IPS-20b (cell line): Measurements from ENCODE around the gene KCNQ1.

Experiments
- H3K27ac ChIP-seq: one replicate; pipeline ENCODE4 v1.5.1; 2013; ENCODE audit warnings: low read length
- H3K27me3 ChIP-seq: 2 replicates; pipeline ENCODE4 v1.6.1; 2013; ENCODE audit warnings: mild to moderate bottlenecking, low read length, inconsistent platforms; ENCODE audit not compliant: insufficient read depth
- H3K36me3 ChIP-seq: 2 replicates; pipeline ENCODE4 v1.6.1; 2013; ENCODE audit warnings: low read depth, mild to moderate bottlenecking, inconsistent platforms, low read length, moderate library complexity; ENCODE audit not compliant: insufficient read depth
- H3K4me1 ChIP-seq: 2 replicates; pipeline ENCODE4 v1.6.1; 2013; ENCODE audit warnings: mild to moderate bottlenecking, control low read depth, inconsistent platforms, low read length, moderate library complexity; ENCODE audit not compliant: insufficient read depth
- H3K4me3 ChIP-seq: 2 replicates; pipeline ENCODE4 v1.5.1; 2013; ENCODE audit warnings: mild to moderate bottlenecking, low read length, inconsistent platforms
- H3K9ac ChIP-seq: 2 replicates; pipeline ENCODE4 v1.6.1; 2013; ENCODE audit warnings: low read depth, mild to moderate bottlenecking, inconsistent platforms, low read length, moderate library complexity
- H3K9me3 ChIP-seq: 2 replicates; pipeline ENCODE4 v1.6.1; 2013; ENCODE audit warnings: mild to moderate bottlenecking, low read depth, low read length, inconsistent platforms; ENCODE audit not compliant: insufficient read depth

The KCNQ1 gene

DNA sequence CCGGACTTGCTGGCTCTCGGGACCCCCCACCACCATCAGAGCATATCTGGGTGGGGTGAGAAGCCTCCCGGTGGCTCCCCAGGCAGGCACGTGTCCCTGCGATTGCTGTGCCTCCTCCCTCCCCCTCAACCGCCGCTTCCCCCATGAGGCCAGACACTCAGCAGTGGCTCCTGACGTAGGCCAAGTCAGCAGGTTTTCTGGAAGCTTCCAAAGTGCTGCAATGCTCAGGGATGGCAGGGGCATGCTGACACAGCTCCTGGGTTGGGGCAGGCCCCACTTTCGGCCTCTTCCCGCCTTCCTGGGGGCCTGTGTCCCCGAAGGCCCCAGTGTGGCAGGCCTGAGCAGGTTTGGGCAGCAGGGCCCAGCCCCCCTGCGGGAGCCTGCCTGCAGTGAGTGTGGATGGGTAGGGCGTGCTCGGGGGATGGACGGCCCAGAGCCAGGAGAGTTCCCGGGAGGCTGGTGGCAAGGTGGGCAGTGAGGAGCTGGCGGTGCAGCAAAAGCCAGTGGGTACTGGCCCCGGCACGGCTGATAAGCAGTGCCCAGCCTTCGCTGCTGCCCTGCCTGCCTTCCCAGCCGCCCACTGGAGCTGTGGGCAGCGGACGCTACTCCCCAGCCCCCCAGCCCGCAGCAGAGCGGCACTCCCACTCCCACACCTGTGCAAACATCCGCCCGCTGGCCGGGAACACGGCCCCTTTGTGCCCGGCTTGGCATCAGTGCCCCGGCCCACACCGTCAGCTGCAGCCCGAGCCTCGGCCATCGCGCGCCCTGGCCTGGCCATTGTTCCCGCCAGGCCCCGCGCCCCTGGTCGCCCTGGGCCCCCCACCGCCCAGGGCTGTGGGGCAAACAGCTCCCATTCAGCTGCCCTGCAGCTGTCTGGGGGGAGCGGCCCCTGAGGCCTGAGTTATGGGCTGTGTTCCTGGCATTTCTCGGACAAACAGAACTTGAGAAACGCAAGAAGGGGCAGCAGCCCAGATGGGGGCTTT, 130.0 kb downstream of the KCNQ1 start:
- no peaks in the 10 kb centered on the region for H3K36me3 ChIP-seq
- no peak overlapping the region for H3K4me3 ChIP-seq
- no peaks in the 10 kb centered on the region for H3K9me3 ChIP-seq
- H3K9ac ChIP-seq, result no peak overlapping the region
- no peaks in the 10 kb centered on the region for H3K4me1 ChIP-seq
- no peak overlapping the region for H3K27ac ChIP-seq
- peaks cover 57% of the 10 kb centered on the region for H3K27me3 ChIP-seq

GRCh38 chr11:2575591-2576051, 130.8 kb downstream of the KCNQ1 start:
- Histone ChIP-seq H3K9me3 (no peaks in the 10 kb centered on the region), H3K27ac (no peak overlapping the region), H3K4me3 (no peak overlapping the region), H3K36me3 (no peaks in the 10 kb centered on the region), H3K27me3 (peaks cover 63% of the 10 kb centered on the region), H3K9ac (no peak overlapping the region), H3K4me1 (no peaks in the 10 kb centered on the region)

DNA sequence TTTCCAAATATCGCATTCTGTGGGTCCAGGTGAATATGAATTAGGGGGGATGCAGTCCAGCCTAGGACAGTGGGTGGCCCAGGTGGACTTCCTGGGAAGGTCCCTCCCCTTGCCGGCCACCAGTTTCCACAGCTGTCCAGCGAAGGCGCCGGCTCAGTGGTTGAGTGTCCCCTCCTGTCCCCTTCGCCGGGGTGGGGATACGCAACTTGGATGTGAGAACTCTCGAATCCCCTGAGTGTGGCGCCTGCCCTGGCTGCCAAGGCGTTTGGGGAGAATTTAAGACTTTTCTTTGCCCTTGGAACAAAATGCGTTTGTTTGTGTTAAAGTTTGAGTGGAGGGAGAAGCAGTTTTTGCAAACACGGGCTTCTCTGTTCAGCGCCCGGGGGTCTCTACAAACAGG, 131.3 kb downstream of the KCNQ1 start:
- Histone ChIP-seq H3K9ac (no peak overlapping the region), H3K27me3 (peaks cover 68% of the 10 kb centered on the region), H3K4me3 (no peak overlapping the region), H3K27ac (no peak overlapping the region), H3K9me3 (no peaks in the 10 kb centered on the region), H3K4me1 (no peaks in the 10 kb centered on the region), H3K36me3 (no peaks in the 10 kb centered on the region)

- Histone ChIP-seq H3K36me3 (no peaks in the 10 kb centered on the region), H3K9me3 (no peaks in the 10 kb centered on the region), H3K27ac (no peak overlapping the region), H3K4me3 (no peak overlapping the region), H3K27me3 (peaks cover 72% of the 10 kb centered on the region), H3K9ac (no peak overlapping the region), H3K4me1 (no peaks in the 10 kb centered on the region)
Measured at GRCh38 chr11:2576549-2576948, 131.7 kb downstream of the KCNQ1 start.

DNA sequence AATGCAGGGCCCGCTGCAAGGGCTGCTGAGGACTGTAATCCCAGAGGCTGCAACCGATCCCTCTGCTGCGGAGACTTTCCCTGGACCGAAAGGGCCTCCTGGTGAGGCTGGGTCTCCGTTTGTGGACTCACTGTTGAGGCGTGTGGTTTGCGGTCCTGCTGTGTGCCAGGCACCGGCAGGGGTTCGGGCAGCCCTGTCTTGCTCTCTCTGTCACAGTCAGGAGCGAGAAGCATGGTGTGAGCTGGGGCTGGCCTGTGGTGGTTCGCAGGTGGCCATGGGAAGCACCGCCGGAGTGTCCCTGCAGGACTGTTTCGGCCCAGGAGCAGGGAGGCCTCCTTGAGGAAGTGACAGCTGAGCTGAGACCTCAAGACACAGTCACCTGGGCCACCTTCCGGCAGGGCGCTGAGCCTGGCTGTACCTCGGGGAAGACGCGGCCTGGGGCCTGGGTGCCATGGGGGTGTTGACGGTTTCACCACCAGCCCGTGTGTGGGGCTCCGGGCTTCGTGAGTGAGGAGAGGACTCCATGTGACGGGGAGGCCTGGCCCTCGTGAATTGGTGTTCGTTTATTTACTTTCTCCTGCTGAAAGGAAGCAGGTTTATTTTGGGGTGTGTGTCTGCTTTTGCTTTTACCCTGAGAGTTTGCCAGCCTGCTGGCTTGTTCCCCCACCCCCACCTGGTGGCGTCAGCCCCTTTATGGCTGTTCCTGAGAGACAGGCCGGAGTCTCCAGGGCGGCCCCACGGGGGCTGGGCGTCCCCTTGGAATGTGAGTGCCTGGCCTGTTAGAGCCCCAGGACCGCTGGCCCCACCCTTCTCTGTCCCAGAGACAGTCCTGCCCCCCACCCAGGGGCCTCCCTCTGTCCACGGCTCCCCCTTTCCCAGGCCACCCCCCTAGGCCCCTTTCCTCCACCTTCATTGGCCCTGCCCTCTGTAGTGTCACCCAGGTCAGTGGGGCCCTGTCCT, 132.5 kb downstream of the KCNQ1 start:
- Histone ChIP-seq H3K36me3 (no peaks in the 10 kb centered on the region), H3K27me3 (peaks cover 76% of the 10 kb centered on the region), H3K27ac (no peak overlapping the region), H3K4me1 (no peaks in the 10 kb centered on the region), H3K9ac (no peak overlapping the region), H3K9me3 (no peaks in the 10 kb centered on the region), H3K4me3 (no peak overlapping the region)

GRCh38 chr11:2577991-2578928, 133.5 kb downstream of the KCNQ1 start:
- Histone ChIP-seq H3K27me3 (peaks cover 76% of the 10 kb centered on the region), H3K27ac (no peak overlapping the region), H3K4me1 (no peaks in the 10 kb centered on the region), H3K36me3 (no peaks in the 10 kb centered on the region), H3K4me3 (no peak overlapping the region), H3K9ac (no peak overlapping the region), H3K9me3 (no peaks in the 10 kb centered on the region)

DNA sequence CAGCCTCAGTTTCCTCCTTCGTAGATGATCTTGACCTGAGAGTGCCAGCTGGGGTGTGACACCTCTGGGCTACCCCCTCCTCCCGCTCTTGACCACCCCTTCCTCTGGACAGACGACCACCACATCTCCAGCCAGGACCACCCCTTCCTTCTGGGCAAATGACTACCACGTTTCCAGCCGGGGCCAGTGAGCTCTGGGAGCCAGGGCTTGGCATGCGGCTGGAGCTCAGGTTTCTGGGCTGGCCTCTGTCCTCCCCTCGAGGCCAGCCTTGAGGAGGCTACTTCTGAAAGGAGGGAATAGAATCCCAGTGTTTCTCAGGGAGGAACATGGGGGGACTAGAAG, 134.1 kb downstream of the KCNQ1 start:
- Histone ChIP-seq H3K4me1 (no peaks in the 10 kb centered on the region), H3K36me3 (no peaks in the 10 kb centered on the region), H3K27ac (no peak overlapping the region), H3K27me3 (peaks cover 79% of the 10 kb centered on the region), H3K9me3 (no peaks in the 10 kb centered on the region), H3K4me3 (no peak overlapping the region), H3K9ac (no peak overlapping the region)

- Histone ChIP-seq H3K27ac (no peak overlapping the region), H3K9me3 (no peaks in the 10 kb centered on the region), H3K9ac (no peak overlapping the region), H3K4me1 (no peaks in the 10 kb centered on the region), H3K27me3 (peaks cover 85% of the 10 kb centered on the region), H3K36me3 (no peaks in the 10 kb centered on the region), H3K4me3 (no peak overlapping the region)
Measured at GRCh38 chr11:2579315-2580060, 134.7 kb downstream of the KCNQ1 start.

- no peaks in the 10 kb centered on the region for H3K9me3 ChIP-seq
- peaks cover 91% of the 10 kb centered on the region for H3K27me3 ChIP-seq
- no peak overlapping the region for H3K4me3 ChIP-seq
- H3K27ac ChIP-seq, result no peak overlapping the region
- H3K36me3 ChIP-seq, result no peaks in the 10 kb centered on the region
- H3K4me1 ChIP-seq, result no peaks in the 10 kb centered on the region
- H3K9ac ChIP-seq, result no peak overlapping the region
Measured at GRCh38 chr11:2580061-2580421, 135.2 kb downstream of the KCNQ1 start.

DNA sequence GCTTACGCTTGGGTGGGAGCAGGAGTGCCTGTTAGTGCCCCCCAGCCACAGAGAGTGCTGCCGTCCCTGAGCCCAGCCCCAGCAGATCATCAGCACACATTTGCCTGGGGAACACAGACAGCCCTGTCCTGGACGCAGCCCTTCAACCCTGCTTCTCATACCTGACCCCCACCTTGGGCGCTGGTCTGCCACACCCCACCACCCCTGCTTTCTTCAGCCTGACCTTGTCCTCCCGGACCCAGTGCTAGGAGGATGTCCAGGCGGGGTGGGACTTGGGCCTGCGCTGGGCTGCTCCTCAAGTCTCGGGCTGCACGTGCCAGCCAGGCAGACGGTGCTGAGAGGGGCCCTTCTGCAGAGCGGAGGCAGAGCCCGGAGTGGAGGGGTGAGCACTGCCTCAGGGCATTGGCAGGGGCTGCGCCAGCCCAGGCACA, 135.8 kb downstream of the KCNQ1 start:
- Histone ChIP-seq H3K27ac (no peak overlapping the region), H3K4me1 (no peaks in the 10 kb centered on the region), H3K27me3 (peaks cover 92% of the 10 kb centered on the region), H3K9me3 (no peaks in the 10 kb centered on the region), H3K4me3 (no peak overlapping the region), H3K9ac (no peak overlapping the region), H3K36me3 (no peaks in the 10 kb centered on the region)
